DMS 273 treated with DMSO at 0.1 percent for 48 hours (cell line): ENCODE data around the gene KRTAP1-4.

Source experiments
- DNase-seq: peaks from one replicate; lab custom pipeline; 2025; lab: John Stamatoyannopoulos, UW

The KRTAP1-4 gene

GRCh38 chr17:41004397-41004796 lies 25.6 kb downstream of the KRTAP1-4 start:
- no peak for DNase-seq

GRCh38 chr17:41003926-41004325 lies 26.1 kb downstream of the KRTAP1-4 start:
- no peak for DNase-seq

- no peak for DNase-seq
Measured at GRCh38 chr17:41002814-41003213, 27.2 kb downstream of the KRTAP1-4 start.

GRCh38 chr17:41001795-41002194 lies 28.2 kb downstream of the KRTAP1-4 start:
- DNase-seq, result no peak

GRCh38 chr17:40999563-40999962 lies 30.4 kb downstream of the KRTAP1-4 start, which contains the start of gene KRTAP3-2:
Gene KRTAP3-2 (minus strand): TSS chr17:40999906. CDS start chr17:40999853, 53 bp downstream.
- peak; percentile 2 for DNase-seq

GRCh38 chr17:40997361-40997760 lies 32.6 kb downstream of the KRTAP1-4 start:
- DNase-seq, result no peak

GRCh38 chr17:40996829-40997228 lies 33.2 kb downstream of the KRTAP1-4 start:
- DNase-seq, result no peak

GRCh38 chr17:40995116-40995515 lies 34.9 kb downstream of the KRTAP1-4 start:
- DNase-seq, result no peak

- no peak for DNase-seq
Measured at GRCh38 chr17:40993839-40994238, 36.2 kb downstream of the KRTAP1-4 start, which contains the start of gene KRTAP3-3. Gene KRTAP3-3 (minus strand): TSS chr17:40994164. CDS start chr17:40994097, 67 bp downstream.

- DNase-seq, result no peak
Measured at GRCh38 chr17:40993084-40993483, 36.9 kb downstream of the KRTAP1-4 start.

GRCh38 chr17:40992666-40993065 lies 37.3 kb downstream of the KRTAP1-4 start:
- no peak for DNase-seq

GRCh38 chr17:40986920-40987319 lies 43.1 kb downstream of the KRTAP1-4 start:
- DNase-seq, result no peak

GRCh38 chr17:40984226-40984625 lies 45.8 kb downstream of the KRTAP1-4 start, which contains the start of gene KRT40:
Gene KRT40 (minus strand): TSS chr17:40984326. CDS start chr17:40984273, 53 bp downstream.
- no peak for DNase-seq

GRCh38 chr17:40981115-40981514 lies 48.9 kb downstream of the KRTAP1-4 start:
- no peak for DNase-seq

GRCh38 chr17:40980596-40980995 lies 49.4 kb downstream of the KRTAP1-4 start:
- no peak for DNase-seq

GRCh38 chr17:40980117-40980516 lies 49.9 kb downstream of the KRTAP1-4 start:
- no peak for DNase-seq
